Kidney (tissue), 14 donors: ENCODE data around the gene PGPEP1. TPM values are rescaled to one million over a fixed set of nuclear protein-coding genes. Genes with fewer than 3 reads are reported as not detected.
A peak's percentile ranks its signal among the peaks of the same experiment; 100 is the strongest.

Experiments used
- DNase-seq, 5 donors: peaks; one replicate each; pipeline ENCODE4 v3.0.0-alpha.2; 2013 to 2020
- FAIRE-seq: peaks from 2 replicates; lab custom pipeline; 2012; peaks lifted over from hg19 to GRCh38; lab: Jason Lieb, UNC
- H3K27ac ChIP-seq, 2 donors: one replicate each; pipeline ENCODE4 v1.7.0; 2013; ENCODE audit warnings: low read depth in 2 of 2, low read length in 2 of 2, inconsistent platforms in 1 of 2
- H3K27me3 ChIP-seq: one replicate; pipeline ENCODE4 v1.7.1; 2013; ENCODE audit warnings: low read length, inconsistent platforms; ENCODE audit not compliant: control insufficient read depth, insufficient read depth
- H3K36me3 ChIP-seq, 3 donors: one replicate each; pipeline versions ENCODE4 v1.7.0 to v1.7.1; 2013; ENCODE audit warnings: low read length in 3 of 3, control low read depth in 1 of 3, inconsistent platforms in 1 of 3; ENCODE audit not compliant: insufficient read depth in 3 of 3, control insufficient read depth in 2 of 3
- H3K4me1 ChIP-seq, 3 donors: one replicate each; pipeline versions ENCODE4 v1.7.0 to v1.7.1; 2013; ENCODE audit warnings: low read length in 3 of 3, inconsistent platforms in 1 of 3, low read depth in 1 of 3; ENCODE audit not compliant: control insufficient read depth in 2 of 3, insufficient read depth in 2 of 3
- H3K4me3 ChIP-seq, 3 donors: one replicate each; pipeline versions ENCODE4 v1.7.0 to v1.8.1; 2013; ENCODE audit warnings: low read length in 3 of 3, control low read depth in 1 of 3, inconsistent platforms in 1 of 3
- H3K9ac ChIP-seq, 3 donors: one replicate each; pipeline versions ENCODE4 v1.7.0 to v1.7.1; 2013; ENCODE audit warnings: low read length in 3 of 3, control low read depth in 1 of 3, inconsistent platforms in 1 of 3
- H3K9me3 ChIP-seq, 3 donors: one replicate each; pipeline versions ENCODE4 v1.7.0 to v1.7.1; 2013; ENCODE audit warnings: low read length in 3 of 3, control low read depth in 1 of 3, inconsistent platforms in 1 of 3; ENCODE audit not compliant: control insufficient read depth in 2 of 3, insufficient read depth in 1 of 3
- CTCF ChIP-seq: IDR thresholded peaks from 3 replicates; pipeline ENCODE4 v1.5.1; 2012; ENCODE audit warnings: mild to moderate bottlenecking, moderate library complexity, borderline replicate concordance; ENCODE audit not compliant: insufficient read depth; ENCODE audit errors: extremely low read depth
- intact Hi-C: fragments of 100-400 bp; cut with DNase I; formaldehyde crosslinking; loops from one replicate; pipeline ENCODE4 v1.11.1; 2022
- polyA plus RNA-seq: library from polyadenylated mRNA; stranded (reverse); fragments of 350-450 nt; fragmentation: Illumina TruSeq; extraction: RNeasy Lipid Tissue Mini Kit (QIAGEN cat#74804); gene quantifications from one replicate; pipeline ENCODE4 v1.2.3, GENCODE V29; 2014; ENCODE audit warnings: low read depth, low replicate concordance; ENCODE audit not compliant: insufficient read depth
- total RNA-seq: library from RNA; stranded (reverse); fragmentation: NEBNext Ultra II Directional; extraction: Animal tissue kit (Norgen Biotek cat#: 25700); gene quantifications from one replicate; pipeline ENCODE4 v1.2.1, GENCODE V29; 2021
- donor health status: control.
- donor health status: control.
- donor health status: control.
- donor health status: control.
- donor health status: control.
- donor health status: DM: yes; HTN: yes; CAD: no.
- donor health status: Normal renal cell carcinoma (clear cell type).

Gene PGPEP1
- total and polyA plus RNA-seq, 2 donors from 2014 or later, result 54.5 to 76.1 TPM

GRCh38 chr19:18297308-18297707 lies 43.1 kb upstream of the PGPEP1 start:
- Histone ChIP-seq H3K36me3 (no peaks in the 10 kb centered on the region), H3K27me3 (no peaks in the 10 kb centered on the region), H3K9ac (no peak overlapping the region), H3K27ac (no peak overlapping the region), H3K4me3 (no peak overlapping the region), H3K4me1 (peaks cover 0 to 13% (median 9%) of the 10 kb centered on the region in 3 donors), H3K9me3 (no peaks in the 10 kb centered on the region)
- no peak for FAIRE-seq
- TF ChIP-seq CTCF, result no peak
- peak in 1 of 5 donors; percentile 56 for DNase-seq
- intact Hi-C loops, result no loop called here

- H3K4me3 ChIP-seq, result no peak overlapping the region
- H3K36me3 ChIP-seq, result no peaks in the 10 kb centered on the region
- DNase-seq, result no peak
- no peaks in the 10 kb centered on the region for H3K9me3 ChIP-seq
- intact Hi-C loops, result no loop called here
- H3K4me1 ChIP-seq, result peaks cover 0 to 15% (median under 1%) of the 10 kb centered on the region in 3 donors
- no peak overlapping the region for H3K9ac ChIP-seq
- no peak for TF ChIP-seq CTCF
- H3K27ac ChIP-seq, result no peak overlapping the region
- no peak for FAIRE-seq
- H3K27me3 ChIP-seq, result no peaks in the 10 kb centered on the region
Measured at GRCh38 chr19:18298601-18299000, 41.8 kb upstream of the PGPEP1 start.

GRCh38 chr19:18299654-18300053 lies 40.7 kb upstream of the PGPEP1 start:
- Histone ChIP-seq H3K9ac (no peak overlapping the region), H3K9me3 (no peaks in the 10 kb centered on the region), H3K4me3 (no peak overlapping the region), H3K36me3 (no peaks in the 10 kb centered on the region), H3K27me3 (no peaks in the 10 kb centered on the region), H3K27ac (no peak overlapping the region), H3K4me1 (peaks cover 0 to 18% (median 0%) of the 10 kb centered on the region in 3 donors)
- TF ChIP-seq CTCF, result no peak
- FAIRE-seq (no peak), DNase-seq (peak in 1 of 5 donors; percentile 48)
- intact Hi-C loops, result no loop called here
